MG63 (cell line): Measurements from ENCODE around the gene PPM1H. TPM values are rescaled to one million over a fixed set of nuclear protein-coding genes. Genes with fewer than 3 reads are reported as not detected.

ENCODE experiments used
- DNase-seq: peaks from one replicate; pipeline ENCODE4 v3.0.0-alpha.2; 2020
- H3K27me3 ChIP-seq: fragments of 250-450 bp; sonication (Bioruptor Pico); 2 replicates; pipeline ENCODE4 v1.5.1; 2020; ENCODE audit warnings: mild to moderate bottlenecking, moderate library complexity
- H3K36me3 ChIP-seq: fragments of 250-450 bp; sonication (Bioruptor Pico); 2 replicates; pipeline ENCODE4 v1.5.1; 2020; ENCODE audit warnings: mild to moderate bottlenecking, moderate library complexity
- H3K4me3 ChIP-seq: fragments of 250-450 bp; sonication (Bioruptor Pico); 2 replicates; pipeline ENCODE4 v1.5.1; 2020; ENCODE audit warnings: mild to moderate bottlenecking, moderate library complexity
- H3K9me3 ChIP-seq: fragments of 250-450 bp; sonication (Bioruptor Pico); 2 replicates; pipeline ENCODE4 v1.5.1; 2020; ENCODE audit warnings: mild to moderate bottlenecking, moderate library complexity
- total RNA-seq: library from RNA; depleted of rRNA; stranded (reverse); fragments of >200 nt; shearing (Covaris generic); gene quantifications from 2 replicates; pipeline ENCODE4 v1.2.3, GENCODE V29; 2014; ENCODE audit warnings: low replicate concordance

The PPM1H gene
- total RNA-seq, 1 experiment from 2014 or later = 4.0 TPM

GRCh38 chr12:62783881-62784280 is 151.1 kb downstream of the PPM1H start:
- DNase-seq = no peak

GRCh38 chr12:62781136-62781880 is 153.6 kb downstream of the PPM1H start:
- no peak for DNase-seq
- no peaks in the 10 kb centered on the region for H3K9me3 ChIP-seq
- H3K4me3 ChIP-seq = no peak overlapping the region
- H3K27me3 ChIP-seq = no peaks in the 10 kb centered on the region
- no peaks in the 10 kb centered on the region for H3K36me3 ChIP-seq

More at GRCh38 chr12:62783881-62784280, 151.1 kb downstream of the PPM1H start:
- no peaks in the 10 kb centered on the region for H3K27me3 ChIP-seq
- H3K36me3 ChIP-seq = no peaks in the 10 kb centered on the region
- no peaks in the 10 kb centered on the region for H3K9me3 ChIP-seq
- no peak overlapping the region for H3K4me3 ChIP-seq

- no peaks in the 10 kb centered on the region for H3K9me3 ChIP-seq
- H3K4me3 ChIP-seq = no peak overlapping the region
- DNase-seq = no peak
- no peaks in the 10 kb centered on the region for H3K27me3 ChIP-seq
- no peaks in the 10 kb centered on the region for H3K36me3 ChIP-seq
Measured at GRCh38 chr12:62779488-62779887, 155.5 kb downstream of the PPM1H start.

- DNase-seq = no peak
- Histone ChIP-seq H3K27me3 (no peaks in the 10 kb centered on the region), H3K36me3 (no peaks in the 10 kb centered on the region), H3K9me3 (no peaks in the 10 kb centered on the region), H3K4me3 (no peak overlapping the region)
Measured at GRCh38 chr12:62778187-62778586, 156.8 kb downstream of the PPM1H start.

- Histone ChIP-seq H3K9me3 (no peaks in the 10 kb centered on the region), H3K36me3 (no peaks in the 10 kb centered on the region), H3K27me3 (no peaks in the 10 kb centered on the region), H3K4me3 (no peak overlapping the region)
- DNase-seq = no peak
Measured at GRCh38 chr12:62776997-62777396, 158.0 kb downstream of the PPM1H start.

- Histone ChIP-seq H3K9me3 (no peaks in the 10 kb centered on the region), H3K4me3 (no peak overlapping the region), H3K36me3 (no peaks in the 10 kb centered on the region), H3K27me3 (no peaks in the 10 kb centered on the region)
- DNase-seq = no peak
Measured at GRCh38 chr12:62776575-62776974, 158.4 kb downstream of the PPM1H start.

- no peaks in the 10 kb centered on the region for H3K9me3 ChIP-seq
Measured at GRCh38 chr12:62774794-62775193, 160.2 kb downstream of the PPM1H start.

GRCh38 chr12:62772416-62772955 is 162.5 kb downstream of the PPM1H start:
- Histone ChIP-seq H3K36me3 (no peaks in the 10 kb centered on the region), H3K4me3 (no peak overlapping the region), H3K27me3 (no peaks in the 10 kb centered on the region), H3K9me3 (no peaks in the 10 kb centered on the region)
- DNase-seq = peak; percentile 70

More at GRCh38 chr12:62774794-62775193, 160.2 kb downstream of the PPM1H start:
- no peak for DNase-seq
- Histone ChIP-seq H3K27me3 (no peaks in the 10 kb centered on the region), H3K36me3 (no peaks in the 10 kb centered on the region), H3K4me3 (no peak overlapping the region)

- no peak for DNase-seq
- no peaks in the 10 kb centered on the region for H3K9me3 ChIP-seq
- no peaks in the 10 kb centered on the region for H3K27me3 ChIP-seq
- H3K36me3 ChIP-seq = no peaks in the 10 kb centered on the region
- no peak overlapping the region for H3K4me3 ChIP-seq
Measured at GRCh38 chr12:62771828-62772227, 163.1 kb downstream of the PPM1H start.

- no peak overlapping the region for H3K4me3 ChIP-seq
- H3K27me3 ChIP-seq = no peaks in the 10 kb centered on the region
- DNase-seq = no peak
- H3K36me3 ChIP-seq = no peaks in the 10 kb centered on the region
- H3K9me3 ChIP-seq = no peaks in the 10 kb centered on the region
Measured at GRCh38 chr12:62770381-62770780, 164.6 kb downstream of the PPM1H start.

GRCh38 chr12:62769076-62769619 is 165.8 kb downstream of the PPM1H start:
- Histone ChIP-seq H3K27me3 (no peaks in the 10 kb centered on the region), H3K9me3 (no peaks in the 10 kb centered on the region), H3K36me3 (no peaks in the 10 kb centered on the region), H3K4me3 (no peak overlapping the region)
- no peak for DNase-seq

GRCh38 chr12:62767946-62768345 is 167.0 kb downstream of the PPM1H start:
- no peak for DNase-seq
- no peak overlapping the region for H3K4me3 ChIP-seq
- no peaks in the 10 kb centered on the region for H3K9me3 ChIP-seq
- H3K27me3 ChIP-seq = no peaks in the 10 kb centered on the region
- H3K36me3 ChIP-seq = no peaks in the 10 kb centered on the region

GRCh38 chr12:62767496-62767895 is 167.5 kb downstream of the PPM1H start:
- Histone ChIP-seq H3K4me3 (no peak overlapping the region), H3K36me3 (no peaks in the 10 kb centered on the region), H3K9me3 (no peaks in the 10 kb centered on the region), H3K27me3 (no peaks in the 10 kb centered on the region)
- DNase-seq = peak; percentile 62

- H3K27me3 ChIP-seq = no peaks in the 10 kb centered on the region
- H3K36me3 ChIP-seq = no peaks in the 10 kb centered on the region
- no peak overlapping the region for H3K4me3 ChIP-seq
- DNase-seq = no peak
- no peaks in the 10 kb centered on the region for H3K9me3 ChIP-seq
Measured at GRCh38 chr12:62766496-62766895, 168.5 kb downstream of the PPM1H start.

- DNase-seq = no peak
- Histone ChIP-seq H3K27me3 (no peaks in the 10 kb centered on the region), H3K9me3 (no peaks in the 10 kb centered on the region), H3K4me3 (no peak overlapping the region), H3K36me3 (no peaks in the 10 kb centered on the region)
Measured at GRCh38 chr12:62763861-62764645, 170.9 kb downstream of the PPM1H start.

GRCh38 chr12:62763312-62763711 is 171.6 kb downstream of the PPM1H start:
- no peak overlapping the region for H3K4me3 ChIP-seq
- H3K9me3 ChIP-seq = no peaks in the 10 kb centered on the region
- no peaks in the 10 kb centered on the region for H3K36me3 ChIP-seq
- DNase-seq = no peak
- no peaks in the 10 kb centered on the region for H3K27me3 ChIP-seq

- no peaks in the 10 kb centered on the region for H3K36me3 ChIP-seq
- no peaks in the 10 kb centered on the region for H3K9me3 ChIP-seq
- no peak for DNase-seq
- no peaks in the 10 kb centered on the region for H3K27me3 ChIP-seq
- H3K4me3 ChIP-seq = no peak overlapping the region
Measured at GRCh38 chr12:62762645-62763044, 172.3 kb downstream of the PPM1H start.
